Endothelial cell (in vitro differentiated cells): ENCODE results near the gene PLEKHH3. TPM values are rescaled to one million over a fixed set of nuclear protein-coding genes. Genes with fewer than 3 reads are reported as not detected.
A peak's percentile ranks its signal among the peaks of the same experiment; 100 is the strongest.

Experiments used
- DNase-seq: peaks from one replicate; pipeline ENCODE4 v3.0.0; 2021; ENCODE audit warnings: low spot score
- H3K27ac Mint-ChIP-seq: one replicate; pipeline ENCODE4 v1.8.0; 2021; ENCODE audit warnings: mixed read lengths, inconsistent platforms; ENCODE audit not compliant: unreplicated experiment
- H3K27me3 Mint-ChIP-seq: one replicate; pipeline ENCODE4 v1.8.0; 2021; ENCODE audit warnings: mild to moderate bottlenecking, moderate library complexity, mixed read lengths, inconsistent platforms; ENCODE audit not compliant: unreplicated experiment
- H3K36me3 Mint-ChIP-seq: one replicate; pipeline ENCODE4 v1.8.0; 2021; ENCODE audit warnings: mild to moderate bottlenecking, low read depth, mixed read lengths, inconsistent platforms; ENCODE audit not compliant: unreplicated experiment
- H3K4me1 Mint-ChIP-seq: one replicate; pipeline ENCODE4 v1.8.0; 2021; ENCODE audit warnings: mild to moderate bottlenecking, mixed read lengths, inconsistent platforms; ENCODE audit not compliant: unreplicated experiment
- H3K4me3 Mint-ChIP-seq: one replicate; pipeline ENCODE4 v1.8.0; 2021; ENCODE audit warnings: mild to moderate bottlenecking, mixed read lengths, inconsistent platforms; ENCODE audit not compliant: unreplicated experiment
- H3K9me3 Mint-ChIP-seq: one replicate; pipeline ENCODE4 v1.8.0; 2021; ENCODE audit warnings: mixed read lengths, inconsistent platforms; ENCODE audit not compliant: unreplicated experiment
- total RNA-seq: library from RNA; stranded (reverse); fragmentation: NEBNext Ultra II Directional; extraction: Animal tissue kit (Norgen Biotek cat#: 25700); gene quantifications from one replicate; pipeline ENCODE4 v1.2.1, GENCODE V29; 2021; ENCODE audit not compliant: unreplicated experiment
- TF ChIP-seq, protein P1 (sequence below): fragments of 200-600 bp; sonication (generic); IDR thresholded peaks from one replicate; pipeline ENCODE4 v1.5.0; 2021; ENCODE audit warnings: antibody characterized with exemption; ENCODE audit not compliant: unreplicated experiment

Gene PLEKHH3
- total RNA-seq, 1 donor from 2014 or later = 25.2 TPM

DNA sequence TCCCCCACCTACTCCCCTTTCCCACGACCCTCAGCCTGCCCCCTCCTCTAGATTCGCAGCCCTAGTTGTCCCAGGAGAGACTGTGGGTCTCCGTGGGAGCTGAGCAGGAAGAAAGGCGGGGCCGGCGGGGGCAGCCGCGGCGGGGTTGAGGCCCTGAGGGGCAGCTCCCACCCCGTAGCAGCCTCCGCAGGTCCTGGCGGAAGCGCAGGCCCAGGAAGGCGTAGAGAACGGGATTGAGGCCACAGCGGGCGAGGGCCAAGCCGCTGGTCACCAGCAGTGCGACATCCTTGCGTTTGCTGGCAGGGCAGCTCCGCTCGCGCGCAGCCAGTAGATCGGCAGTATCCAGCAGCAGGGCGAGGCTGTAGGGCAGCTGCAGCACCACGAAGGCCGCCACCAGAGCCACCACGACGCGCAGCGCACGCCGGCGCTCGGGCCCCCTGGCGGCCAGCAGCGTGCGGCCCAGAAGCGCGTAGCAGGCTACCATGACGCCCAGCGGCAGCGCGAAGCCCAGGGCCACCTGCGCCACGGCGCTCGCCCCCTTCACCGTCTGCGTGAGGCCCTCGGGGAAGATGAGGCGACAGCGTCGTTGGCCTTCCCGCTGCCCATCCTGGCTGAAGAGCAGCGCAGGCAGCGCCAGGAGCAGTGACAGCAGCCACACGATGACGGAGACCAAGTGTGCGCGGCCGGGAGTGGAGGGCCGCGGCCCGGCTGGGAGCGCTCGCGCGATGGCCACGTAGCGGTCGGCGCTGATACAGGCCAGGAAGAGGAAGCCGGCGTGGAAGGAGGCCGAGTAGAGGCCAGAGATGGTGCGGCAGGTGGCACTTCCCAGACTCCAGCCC, 2.9 kb upstream of the PLEKHH3 start:
- H3K4me1 Mint-ChIP-seq = peaks cover 28% of the 10 kb centered on the region
- TF ChIP-seq, protein P1, sequence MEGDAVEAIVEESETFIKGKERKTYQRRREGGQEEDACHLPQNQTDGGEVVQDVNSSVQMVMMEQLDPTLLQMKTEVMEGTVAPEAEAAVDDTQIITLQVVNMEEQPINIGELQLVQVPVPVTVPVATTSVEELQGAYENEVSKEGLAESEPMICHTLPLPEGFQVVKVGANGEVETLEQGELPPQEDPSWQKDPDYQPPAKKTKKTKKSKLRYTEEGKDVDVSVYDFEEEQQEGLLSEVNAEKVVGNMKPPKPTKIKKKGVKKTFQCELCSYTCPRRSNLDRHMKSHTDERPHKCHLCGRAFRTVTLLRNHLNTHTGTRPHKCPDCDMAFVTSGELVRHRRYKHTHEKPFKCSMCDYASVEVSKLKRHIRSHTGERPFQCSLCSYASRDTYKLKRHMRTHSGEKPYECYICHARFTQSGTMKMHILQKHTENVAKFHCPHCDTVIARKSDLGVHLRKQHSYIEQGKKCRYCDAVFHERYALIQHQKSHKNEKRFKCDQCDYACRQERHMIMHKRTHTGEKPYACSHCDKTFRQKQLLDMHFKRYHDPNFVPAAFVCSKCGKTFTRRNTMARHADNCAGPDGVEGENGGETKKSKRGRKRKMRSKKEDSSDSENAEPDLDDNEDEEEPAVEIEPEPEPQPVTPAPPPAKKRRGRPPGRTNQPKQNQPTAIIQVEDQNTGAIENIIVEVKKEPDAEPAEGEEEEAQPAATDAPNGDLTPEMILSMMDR = peak; percentile 86
- H3K27me3 Mint-ChIP-seq = peaks cover 24% of the 10 kb centered on the region
- no peaks in the 10 kb centered on the region for H3K9me3 Mint-ChIP-seq
- H3K4me3 Mint-ChIP-seq = no peak overlapping the region
- peak overlapping the region; percentile 61 for H3K27ac Mint-ChIP-seq
- DNase-seq = peak; percentile 86
- peaks cover 4% of the 10 kb centered on the region for H3K36me3 Mint-ChIP-seq

DNA sequence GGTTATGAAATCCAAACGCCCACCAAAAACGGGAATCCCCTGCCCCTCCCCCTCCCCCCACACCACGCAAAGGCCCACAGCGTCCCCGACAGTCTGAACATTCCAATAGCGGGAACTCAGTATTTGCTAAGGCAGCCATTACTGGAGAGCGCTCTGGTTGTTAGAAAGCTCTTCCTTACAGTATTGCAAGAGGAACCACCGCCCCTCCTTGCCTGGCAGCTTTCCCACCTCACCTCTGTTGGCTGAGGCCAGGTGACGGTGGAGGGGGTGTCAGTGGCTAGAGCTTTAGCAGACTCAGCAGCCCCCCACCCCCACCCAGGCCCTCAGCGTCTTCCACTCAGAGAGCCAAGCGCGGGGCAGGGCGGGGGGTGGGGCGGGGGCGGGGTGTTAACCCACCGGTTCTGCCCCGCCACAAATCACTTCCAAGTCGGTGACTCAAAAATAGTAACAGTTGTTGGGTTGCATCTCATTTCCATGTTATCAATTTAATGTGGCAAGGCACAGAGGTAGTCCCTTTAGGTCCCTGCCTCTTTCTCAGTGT, 2.2 kb upstream of the PLEKHH3 start:
- no peak for DNase-seq
- TF ChIP-seq, protein P1 = no peak
- Mint-ChIP-seq H3K36me3 (no peaks in the 10 kb centered on the region), H3K27me3 (peaks cover 19% of the 10 kb centered on the region), H3K4me1 (peaks cover 33% of the 10 kb centered on the region), H3K4me3 (peak overlapping the region; percentile 92), H3K9me3 (no peaks in the 10 kb centered on the region), H3K27ac (peak overlapping the region; percentile 94)

DNA sequence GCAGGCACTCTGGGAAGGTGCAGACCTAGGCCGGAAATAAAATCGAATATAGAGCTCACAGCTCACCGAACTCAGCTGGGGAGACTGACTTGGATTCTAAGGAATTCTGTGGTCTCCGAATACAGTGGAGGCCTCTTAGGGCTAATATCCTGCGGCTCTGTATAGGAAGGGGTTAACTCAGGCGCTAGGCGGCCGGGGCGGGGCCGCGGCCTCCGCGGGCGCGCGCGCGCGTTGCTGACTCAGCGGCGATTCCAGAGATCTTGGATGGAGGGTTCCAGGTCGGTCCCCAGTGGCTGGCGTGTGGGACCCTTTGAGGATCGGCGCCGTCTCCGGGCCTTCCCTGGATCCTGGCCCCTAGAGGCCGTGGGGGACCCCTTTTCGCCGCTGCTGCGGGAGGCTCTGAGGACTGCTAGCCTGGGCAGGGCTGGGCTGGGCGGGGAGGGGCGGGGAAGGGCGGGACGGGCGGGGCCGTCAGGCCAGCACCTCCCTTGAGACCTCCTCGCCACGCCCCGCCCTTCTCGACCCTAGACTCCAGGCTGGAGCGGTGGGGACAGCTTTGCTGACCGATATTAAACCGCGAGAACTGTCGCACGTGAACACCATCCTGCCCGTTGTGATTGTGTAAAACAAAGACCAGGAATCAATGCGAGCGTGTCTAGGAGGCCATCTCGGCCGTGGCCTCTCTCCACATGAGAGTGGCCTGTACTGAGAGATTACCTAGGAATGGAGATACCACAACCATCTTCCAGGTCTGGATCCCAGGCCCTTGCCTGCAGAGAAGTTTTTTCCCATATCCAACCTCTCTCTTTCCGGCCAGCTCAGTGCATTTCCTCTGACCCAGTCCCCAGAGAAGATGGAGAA, 1.4 kb upstream of the PLEKHH3 start:
- Mint-ChIP-seq H3K4me3 (peak overlapping the region; percentile 92), H3K27ac (peak overlapping the region; percentile 94), H3K9me3 (no peaks in the 10 kb centered on the region), H3K4me1 (peaks cover 31% of the 10 kb centered on the region), H3K27me3 (peaks cover 17% of the 10 kb centered on the region), H3K36me3 (no peaks in the 10 kb centered on the region)
- DNase-seq = peak; percentile 79
- TF ChIP-seq, protein P1 = no peak

DNA sequence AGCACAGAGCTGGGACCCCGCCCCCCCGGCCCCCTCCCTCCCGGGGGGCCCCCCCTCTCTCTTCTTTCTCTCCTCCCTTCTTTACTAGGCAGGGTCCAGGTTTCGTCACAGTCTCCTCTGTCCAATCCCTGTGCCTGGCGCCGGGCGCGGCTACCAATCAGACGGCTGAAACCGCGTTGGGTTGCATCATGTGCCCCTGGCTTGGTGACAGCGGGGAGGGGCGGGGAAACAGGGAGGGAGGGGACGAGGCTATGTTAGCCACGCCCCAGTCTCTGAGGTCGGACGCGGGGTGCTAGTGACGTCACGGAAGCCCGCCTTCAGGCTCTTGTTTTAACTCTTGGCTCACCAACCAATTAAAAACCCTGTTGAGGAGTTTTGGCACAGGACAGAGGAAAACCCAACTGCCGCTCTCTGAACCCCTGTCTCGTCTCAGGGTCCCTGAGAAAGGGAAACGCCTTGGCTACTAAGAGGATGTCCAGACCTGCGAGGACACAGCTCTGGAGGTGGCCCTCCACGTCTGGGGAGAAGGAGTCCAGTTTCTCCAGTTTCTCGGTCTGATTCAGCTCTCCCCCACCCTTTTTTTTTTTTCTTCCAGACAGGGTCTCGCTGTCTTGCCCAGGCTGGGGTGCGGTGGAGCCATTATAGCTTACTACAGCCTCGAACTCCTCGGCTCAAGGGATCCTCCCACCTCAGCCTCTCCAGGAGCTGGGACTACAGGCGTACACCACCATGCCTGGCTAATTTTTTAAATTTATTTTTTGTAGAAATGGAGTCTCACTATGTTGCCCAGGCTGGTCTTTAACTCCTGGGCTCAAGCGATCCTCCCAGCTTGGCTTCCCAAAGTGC, 441 bp upstream of the PLEKHH3 start:
- H3K4me3 Mint-ChIP-seq = peak overlapping the region; percentile 89
- H3K36me3 Mint-ChIP-seq = peaks cover 5% of the 10 kb centered on the region
- H3K4me1 Mint-ChIP-seq = peaks cover 29% of the 10 kb centered on the region
- H3K27me3 Mint-ChIP-seq = peaks cover 17% of the 10 kb centered on the region
- H3K9me3 Mint-ChIP-seq = no peaks in the 10 kb centered on the region
- peak overlapping the region; percentile 89 for H3K27ac Mint-ChIP-seq
- DNase-seq = peak; percentile 99
- TF ChIP-seq, protein P1 = no peak
